ENCODE data around the gene ODC1.

ODC1 gene

GRCh38 chr2:10413503-10413902 is 34.6 kb downstream of the ODC1 start:
- no peaks in the 10 kb centered on the region for H3K36me3 ChIP-seq (ENCODE audit: control insufficient read depth, insufficient read depth, low read length)
- no peak overlapping the region for H3K9ac ChIP-seq (ENCODE audit: low read length)
- peak overlapping the region; percentile 16 for H3K27ac ChIP-seq (ENCODE audit: low read depth, low read length)
- H3K4me1 ChIP-seq (ENCODE audit: control insufficient read depth, insufficient read depth, low read length), result peaks cover 10% of the 10 kb centered on the region
- H3K4me3 ChIP-seq (ENCODE audit: low read length), result no peak overlapping the region
- H3K27me3 ChIP-seq (ENCODE audit: control insufficient read depth, insufficient read depth, low read length), result no peaks in the 10 kb centered on the region

GRCh38 chr2:10412380-10412779 is 35.7 kb downstream of the ODC1 start:
- Histone ChIP-seq H3K36me3 (ENCODE audit: control insufficient read depth, insufficient read depth, low read length) (no peaks in the 10 kb centered on the region), H3K9ac (ENCODE audit: low read length) (no peak overlapping the region), H3K4me3 (ENCODE audit: low read length) (no peak overlapping the region), H3K27ac (ENCODE audit: low read depth, low read length) (peak overlapping the region; percentile 30), H3K4me1 (ENCODE audit: control insufficient read depth, insufficient read depth, low read length) (peaks cover 12% of the 10 kb centered on the region), H3K27me3 (ENCODE audit: control insufficient read depth, insufficient read depth, low read length) (no peaks in the 10 kb centered on the region)

DNA sequence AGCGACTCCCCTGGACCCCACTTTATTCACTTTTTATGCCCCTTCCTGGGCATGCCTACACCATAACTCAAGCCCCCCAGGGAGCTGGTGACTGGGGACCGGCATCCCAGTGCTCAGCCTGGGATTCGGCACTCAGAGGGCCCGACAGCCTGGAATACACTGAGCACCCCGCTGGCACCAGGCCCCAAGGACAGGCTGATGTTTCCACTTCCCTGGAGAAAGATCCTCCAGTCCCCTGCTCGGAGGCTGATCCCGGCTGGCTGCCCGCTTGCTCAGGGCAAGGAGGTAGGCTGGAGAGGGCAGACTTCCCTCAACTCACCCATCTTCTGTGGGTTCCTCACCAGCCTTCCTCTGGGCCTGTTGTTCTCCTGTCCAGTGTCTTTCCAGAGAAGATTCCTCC is 36.6 kb downstream of the ODC1 start:
- H3K9ac ChIP-seq (ENCODE audit: low read length), result no peak overlapping the region
- H3K36me3 ChIP-seq (ENCODE audit: control insufficient read depth, insufficient read depth, low read length), result no peaks in the 10 kb centered on the region
- H3K4me3 ChIP-seq (ENCODE audit: low read length), result no peak overlapping the region
- H3K27ac ChIP-seq (ENCODE audit: low read depth, low read length), result no peak overlapping the region
- peaks cover 12% of the 10 kb centered on the region for H3K4me1 ChIP-seq (ENCODE audit: control insufficient read depth, insufficient read depth, low read length)
- H3K27me3 ChIP-seq (ENCODE audit: control insufficient read depth, insufficient read depth, low read length), result no peaks in the 10 kb centered on the region

GRCh38 chr2:10410823-10411437 is 37.2 kb downstream of the ODC1 start:
- no peak overlapping the region for H3K9ac ChIP-seq (ENCODE audit: low read length)
- no peak overlapping the region for H3K27ac ChIP-seq (ENCODE audit: low read depth, low read length)
- peaks cover 16% of the 10 kb centered on the region for H3K4me1 ChIP-seq (ENCODE audit: control insufficient read depth, insufficient read depth, low read length)
- no peaks in the 10 kb centered on the region for H3K36me3 ChIP-seq (ENCODE audit: control insufficient read depth, insufficient read depth, low read length)
- H3K4me3 ChIP-seq (ENCODE audit: low read length), result no peak overlapping the region
- no peaks in the 10 kb centered on the region for H3K27me3 ChIP-seq (ENCODE audit: control insufficient read depth, insufficient read depth, low read length)

DNA sequence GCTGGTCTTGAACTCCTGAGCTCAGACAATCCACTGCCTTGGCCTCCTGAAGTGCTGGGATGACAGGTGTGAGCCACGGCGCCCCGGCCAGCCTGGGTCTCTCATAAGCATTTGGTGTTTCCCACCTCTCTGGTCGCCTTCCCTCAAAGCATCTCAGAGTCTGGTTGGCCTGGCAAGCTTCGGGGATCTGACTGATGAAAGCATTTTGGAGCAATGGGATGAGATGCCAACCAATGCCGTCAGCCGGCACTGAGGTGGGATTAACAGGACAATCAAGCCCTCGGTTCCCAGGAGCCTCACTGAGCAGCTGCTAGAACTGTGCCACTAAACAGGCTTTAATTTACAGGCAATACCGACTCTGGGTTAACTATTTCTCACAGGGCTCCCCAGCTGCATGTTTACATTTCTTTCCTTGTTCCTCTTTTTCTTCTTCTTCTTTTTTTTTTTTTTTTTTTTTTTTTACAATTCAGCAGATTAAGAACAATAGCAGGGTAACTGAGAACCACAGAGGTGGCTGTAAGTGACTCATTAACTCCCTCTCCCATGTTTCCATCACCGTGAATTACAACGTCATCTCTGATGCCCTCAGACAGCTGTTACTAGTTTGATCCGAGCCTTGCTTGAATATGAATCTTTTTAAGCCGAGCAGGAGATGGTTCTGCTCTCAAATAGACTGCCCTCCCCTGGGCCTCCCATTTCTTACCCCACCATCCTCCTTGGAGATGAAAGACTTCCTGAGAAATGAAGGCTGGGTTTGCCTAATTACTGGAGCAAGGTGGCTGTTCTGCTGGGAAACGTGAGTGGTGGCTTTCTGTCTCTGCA is 37.9 kb downstream of the ODC1 start:
- no peaks in the 10 kb centered on the region for H3K27me3 ChIP-seq (ENCODE audit: control insufficient read depth, insufficient read depth, low read length)
- no peaks in the 10 kb centered on the region for H3K36me3 ChIP-seq (ENCODE audit: control insufficient read depth, insufficient read depth, low read length)
- no peak overlapping the region for H3K9ac ChIP-seq (ENCODE audit: low read length)
- H3K4me1 ChIP-seq (ENCODE audit: control insufficient read depth, insufficient read depth, low read length), result peaks cover 21% of the 10 kb centered on the region
- H3K4me3 ChIP-seq (ENCODE audit: low read length), result no peak overlapping the region
- H3K27ac ChIP-seq (ENCODE audit: low read depth, low read length), result no peak overlapping the region

- Histone ChIP-seq H3K9ac (ENCODE audit: low read length) (no peak overlapping the region), H3K27me3 (ENCODE audit: control insufficient read depth, insufficient read depth, low read length) (no peaks in the 10 kb centered on the region), H3K4me3 (ENCODE audit: low read length) (peak overlapping the region; percentile 19), H3K27ac (ENCODE audit: low read depth, low read length) (no peak overlapping the region), H3K36me3 (ENCODE audit: control insufficient read depth, insufficient read depth, low read length) (no peaks in the 10 kb centered on the region), H3K4me1 (ENCODE audit: control insufficient read depth, insufficient read depth, low read length) (peaks cover 22% of the 10 kb centered on the region)
These were observed 39.2 kb downstream of the ODC1 start for GRCh38 chr2:10408649-10409579.

DNA sequence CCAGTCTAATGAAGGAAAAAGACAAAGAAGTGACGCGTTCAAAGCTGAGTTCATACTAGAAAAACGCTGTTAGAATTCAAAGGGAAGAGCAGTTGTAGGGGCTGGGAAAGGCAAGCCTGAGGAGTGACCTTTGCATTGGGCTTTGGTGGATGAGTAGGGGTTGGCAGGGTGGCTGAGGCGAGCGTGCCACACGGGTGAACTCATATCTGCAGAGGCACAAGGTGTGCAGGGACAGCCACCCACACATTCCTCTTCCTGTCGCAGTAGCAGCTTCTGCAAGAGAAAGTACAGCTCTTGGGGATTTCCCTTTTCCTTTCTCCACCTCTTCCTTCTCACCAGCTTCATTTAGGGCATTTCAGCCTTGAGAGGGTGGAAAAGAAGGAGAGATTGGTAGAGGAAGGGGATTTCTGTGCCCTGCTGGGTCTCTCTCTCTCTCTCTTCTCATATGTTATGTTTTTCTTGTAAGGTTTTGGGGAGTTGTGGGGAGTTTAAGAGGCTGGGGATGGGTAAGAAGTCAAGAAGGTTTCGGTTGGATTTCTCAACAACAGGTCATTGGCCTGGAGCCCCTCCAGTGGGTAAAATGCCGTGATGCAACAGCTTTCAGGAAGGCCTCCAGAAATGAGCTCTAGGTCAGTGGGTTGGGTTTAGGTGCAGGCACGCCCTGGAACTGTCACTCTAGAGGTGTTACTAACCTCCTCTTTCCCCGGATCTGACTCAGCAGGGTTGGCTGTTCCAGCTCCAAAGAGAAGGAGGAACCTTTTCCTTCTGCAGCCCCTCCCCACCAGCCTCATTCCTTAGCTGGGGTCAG is 40.1 kb downstream of the ODC1 start:
- H3K27ac ChIP-seq (ENCODE audit: low read depth, low read length), result no peak overlapping the region
- peaks cover 18% of the 10 kb centered on the region for H3K4me1 ChIP-seq (ENCODE audit: control insufficient read depth, insufficient read depth, low read length)
- no peak overlapping the region for H3K9ac ChIP-seq (ENCODE audit: low read length)
- no peaks in the 10 kb centered on the region for H3K27me3 ChIP-seq (ENCODE audit: control insufficient read depth, insufficient read depth, low read length)
- H3K4me3 ChIP-seq (ENCODE audit: low read length), result peak overlapping the region; percentile 19
- no peaks in the 10 kb centered on the region for H3K36me3 ChIP-seq (ENCODE audit: control insufficient read depth, insufficient read depth, low read length)

DNA sequence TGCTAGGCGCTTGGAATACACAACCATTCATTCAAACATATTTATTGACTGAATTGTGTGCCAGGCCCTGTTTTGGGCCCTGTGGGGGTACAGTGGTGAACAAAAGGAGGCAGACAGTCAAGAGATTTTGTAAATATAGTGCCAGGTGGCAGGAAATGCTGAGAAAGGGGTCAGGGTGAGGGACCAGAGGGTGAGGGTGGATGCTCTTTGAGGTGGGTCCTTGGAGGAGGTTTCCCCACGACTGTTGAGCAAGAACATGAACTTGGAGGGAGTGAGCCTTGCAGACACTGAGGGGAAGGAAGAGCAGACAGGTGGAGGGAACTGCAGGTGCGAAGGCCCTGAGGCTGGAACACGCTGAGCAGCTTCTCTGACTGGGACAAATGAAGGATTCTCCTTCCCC is 40.7 kb downstream of the ODC1 start:
- Histone ChIP-seq H3K4me1 (ENCODE audit: control insufficient read depth, insufficient read depth, low read length) (peaks cover 22% of the 10 kb centered on the region), H3K36me3 (ENCODE audit: control insufficient read depth, insufficient read depth, low read length) (no peaks in the 10 kb centered on the region), H3K9ac (ENCODE audit: low read length) (no peak overlapping the region), H3K27ac (ENCODE audit: low read depth, low read length) (no peak overlapping the region), H3K4me3 (ENCODE audit: low read length) (no peak overlapping the region), H3K27me3 (ENCODE audit: control insufficient read depth, insufficient read depth, low read length) (no peaks in the 10 kb centered on the region)

DNA sequence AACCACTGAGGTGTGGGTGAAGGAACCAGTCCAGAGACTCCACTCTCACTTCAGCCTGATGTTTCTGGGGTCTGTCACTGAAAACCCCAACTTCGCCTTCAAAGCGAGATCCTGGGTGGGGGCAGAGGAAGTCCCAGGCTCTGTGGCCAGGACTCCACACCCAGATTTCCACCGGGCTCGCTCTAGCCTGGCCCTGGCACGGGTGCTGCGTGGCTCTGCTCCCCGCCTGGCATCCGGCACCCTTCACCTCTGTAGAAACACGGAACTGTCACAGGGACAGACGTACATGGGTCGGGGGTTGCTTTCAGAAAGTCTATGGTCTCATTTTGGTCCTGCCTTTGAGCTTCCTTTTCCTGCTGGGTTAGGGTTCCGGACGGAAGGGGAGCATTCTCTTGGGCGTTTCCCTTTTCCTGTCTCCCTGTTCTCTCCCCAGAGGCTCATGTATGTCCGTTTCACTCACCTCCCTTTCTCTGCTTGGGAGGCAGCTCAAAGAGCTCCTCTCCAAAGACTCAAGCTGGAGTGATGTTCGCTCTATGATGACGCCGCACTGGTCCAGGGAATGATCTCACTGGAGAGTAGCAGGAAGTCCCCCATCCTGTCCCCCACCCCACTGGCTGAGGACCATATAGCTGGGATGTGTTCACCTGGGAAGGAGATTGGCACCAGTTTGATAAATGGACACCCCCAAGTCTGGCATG is 41.5 kb downstream of the ODC1 start:
- Histone ChIP-seq H3K9ac (ENCODE audit: low read length) (no peak overlapping the region), H3K27me3 (ENCODE audit: control insufficient read depth, insufficient read depth, low read length) (no peaks in the 10 kb centered on the region), H3K4me1 (ENCODE audit: control insufficient read depth, insufficient read depth, low read length) (peaks cover 22% of the 10 kb centered on the region), H3K27ac (ENCODE audit: low read depth, low read length) (peak overlapping the region; percentile 39), H3K4me3 (ENCODE audit: low read length) (no peak overlapping the region), H3K36me3 (ENCODE audit: control insufficient read depth, insufficient read depth, low read length) (no peaks in the 10 kb centered on the region)

- H3K36me3 ChIP-seq (ENCODE audit: control insufficient read depth, insufficient read depth, low read length), result no peaks in the 10 kb centered on the region
- no peaks in the 10 kb centered on the region for H3K27me3 ChIP-seq (ENCODE audit: control insufficient read depth, insufficient read depth, low read length)
- H3K9ac ChIP-seq (ENCODE audit: low read length), result no peak overlapping the region
- peak overlapping the region; percentile 39 for H3K27ac ChIP-seq (ENCODE audit: low read depth, low read length)
- no peak overlapping the region for H3K4me3 ChIP-seq (ENCODE audit: low read length)
- H3K4me1 ChIP-seq (ENCODE audit: control insufficient read depth, insufficient read depth, low read length), result peaks cover 22% of the 10 kb centered on the region
These were observed 42.1 kb downstream of the ODC1 start for GRCh38 chr2:10406016-10406415.

DNA sequence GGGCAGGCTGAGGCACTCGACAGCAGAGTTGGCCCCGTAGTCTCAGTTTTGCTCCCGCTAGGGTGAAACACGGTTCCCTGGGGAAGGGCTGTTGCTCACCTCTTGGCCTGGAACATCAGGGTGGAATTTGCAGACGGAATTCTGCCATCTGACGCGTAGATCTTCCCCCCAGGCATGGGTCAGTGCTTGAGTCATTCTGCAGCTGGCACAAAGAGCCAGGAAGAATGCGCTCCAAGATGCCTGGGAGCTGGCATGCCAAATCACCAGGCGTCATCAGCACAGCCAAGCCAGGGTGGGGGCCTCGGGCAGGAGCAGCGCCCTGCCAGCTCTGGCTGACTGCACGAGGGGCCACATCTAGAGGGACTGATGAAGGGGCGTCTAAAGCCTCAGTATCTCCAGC is 42.7 kb downstream of the ODC1 start:
- Histone ChIP-seq H3K4me3 (ENCODE audit: low read length) (no peak overlapping the region), H3K9ac (ENCODE audit: low read length) (no peak overlapping the region), H3K4me1 (ENCODE audit: control insufficient read depth, insufficient read depth, low read length) (peaks cover 22% of the 10 kb centered on the region), H3K36me3 (ENCODE audit: control insufficient read depth, insufficient read depth, low read length) (no peaks in the 10 kb centered on the region), H3K27ac (ENCODE audit: low read depth, low read length) (peak overlapping the region; percentile 91), H3K27me3 (ENCODE audit: control insufficient read depth, insufficient read depth, low read length) (no peaks in the 10 kb centered on the region)

Measured in rectal smooth muscle tissue (tissue), 1 donor.